A549 (cell line): ENCODE results near the gene HACL1. TPM values are rescaled to one million over a fixed set of nuclear protein-coding genes. Genes with fewer than 3 reads are reported as not detected.
A peak's percentile ranks its signal among the peaks of the same experiment; 100 is the strongest.

Experiments used
- ATAC-seq, 2 experiments: fragments of 200-7000 bp in 1 of 2; fragments of >200 bp in 1 of 2; cut with Nextera tagmentation in 1 of 2; cut with Tn5 transposase in 1 of 2; 3 replicates each; pipeline versions ENCODE4 v1.8.0 to v1.9.1; 2018 to 2020; ENCODE audit warnings: mild to moderate bottlenecking in 1 of 2, moderate library complexity in 1 of 2
- CTCF ChIA-PET: fragments of 300-600 bp; sonication (Branson Sonifier 250); formaldehyde crosslinking; extraction: SDS; loops from one replicate; lab custom pipeline; 2021; ENCODE audit warnings: antibody characterized with exemption, inconsistent platforms; lab: Yijun Ruan, JAX
- POLR2A ChIA-PET: fragments of 350-600 bp; formaldehyde crosslinking; extraction: SDS; loops from one replicate; lab custom pipeline; 2021; ENCODE audit warnings: antibody characterized with exemption, inconsistent platforms; lab: Yijun Ruan, JAX
- DNase-seq, 2 experiments: peaks; one replicate each; pipeline versions ENCODE4 v3.0.0 to v3.0.0-alpha.2; 2011 to 2016; ENCODE audit warnings: low read depth in 1 of 2, low spot score in 1 of 2
- FAIRE-seq: peaks from 2 replicates; lab custom pipeline; 2011; peaks lifted over from hg19 to GRCh38; lab: Jason Lieb, UNC
- H3K27ac ChIP-seq, 2 experiments: fragments of >200 bp; sonication (Bioruptor Twin); formaldehyde crosslinking; 3 replicates each; pipeline ENCODE4 v1.5.1; 2016 to 2017
- H3K4me1 ChIP-seq: fragments of >200 bp; sonication (Bioruptor Twin); formaldehyde crosslinking; 3 replicates; pipeline ENCODE4 v1.6.1; 2016
- H3K4me2 ChIP-seq: fragments of >200 bp; sonication (Bioruptor Twin); formaldehyde crosslinking; 3 replicates; pipeline ENCODE4 v1.6.1; 2016
- H3K4me3 ChIP-seq: fragments of >200 bp; sonication (Bioruptor Twin); formaldehyde crosslinking; 3 replicates; pipeline ENCODE4 v1.5.1; 2016
- H3K9me3 ChIP-seq: fragments of >200 bp; sonication (Bioruptor Twin); formaldehyde crosslinking; 3 replicates; pipeline ENCODE4 v1.6.1; 2016
- CBX2 ChIP-seq: fragments of 200-600 bp; sonication (generic); IDR thresholded peaks from 2 replicates; pipeline ENCODE4 v1.6.1; 2016; ENCODE audit warnings: low read depth, mild to moderate bottlenecking, borderline replicate concordance
- CBX8 ChIP-seq: fragments of 200-600 bp; sonication (generic); IDR thresholded peaks from 2 replicates; pipeline ENCODE4 v1.6.1; 2016
- CEBPB ChIP-seq, 2 experiments: fragments of >200 bp in 1 of 2; sonication (Bioruptor Twin) in 1 of 2; formaldehyde crosslinking in 1 of 2; IDR thresholded peaks; 2 replicates each; pipeline ENCODE4 v1.6.1; 2012 to 2016
- CHD2 ChIP-seq: fragments of 150-350 bp; IDR thresholded peaks from 2 replicates; pipeline ENCODE4 v1.6.1; 2014; ENCODE audit warnings: low read length; ENCODE audit not compliant: partially characterized antibody
- EP300 ChIP-seq, 2 experiments: fragments of >200 bp; sonication (Bioruptor Twin); formaldehyde crosslinking; IDR thresholded peaks; 2 replicates in 1 of 2; 3 replicates in 1 of 2; pipeline ENCODE4 v1.6.1; 2016 to 2017
- ESRRA ChIP-seq: fragments of 150-350 bp; IDR thresholded peaks from 2 replicates; pipeline ENCODE4 v1.6.1; 2014; ENCODE audit warnings: mild to moderate bottlenecking, low read length, borderline replicate concordance
- FOSB ChIP-seq: fragments of 250-450 bp; sonication (Bioruptor Pico); IDR thresholded peaks from 2 replicates; pipeline ENCODE4 v1.5.0; 2020; ENCODE audit warnings: mild to moderate bottlenecking, moderate library complexity
- FOSL2 ChIP-seq, 2 experiments: fragments of 450-650 bp in 1 of 2; fragments of >200 bp in 1 of 2; sonication (Bioruptor Twin) in 1 of 2; formaldehyde crosslinking; IDR thresholded peaks; 2 replicates each; pipeline versions ENCODE4 v1.5.0 to v1.6.1; 2016 to 2020; ENCODE audit warnings: mild to moderate bottlenecking in 1 of 2, moderate library complexity in 1 of 2
- FOXS1 ChIP-seq: fragments of 250-450 bp; sonication (Bioruptor Pico); IDR thresholded peaks from 2 replicates; pipeline ENCODE4 v1.5.0; 2020; ENCODE audit warnings: mild to moderate bottlenecking, moderate library complexity
- GATA3 ChIP-seq: IDR thresholded peaks from 2 replicates; pipeline ENCODE4 v1.6.1; 2012; ENCODE audit warnings: borderline replicate concordance
- HMGXB4 ChIP-seq: fragments of 250-450 bp; sonication (Bioruptor Pico); IDR thresholded peaks from 2 replicates; pipeline ENCODE4 v1.5.0; 2021; ENCODE audit warnings: mild to moderate bottlenecking, moderate library complexity, borderline replicate concordance
- HOXA7 ChIP-seq: fragments of 250-450 bp; sonication (Bioruptor Pico); IDR thresholded peaks from 2 replicates; pipeline ENCODE4 v1.5.0; 2020; ENCODE audit warnings: mild to moderate bottlenecking, moderate library complexity
- HOXB13 ChIP-seq: fragments of 250-450 bp; sonication (Bioruptor Pico); IDR thresholded peaks from 2 replicates; pipeline ENCODE4 v1.5.0; 2020; ENCODE audit warnings: low read depth, mild to moderate bottlenecking, moderate library complexity
- HOXB5 ChIP-seq: fragments of 250-450 bp; sonication (Bioruptor Pico); IDR thresholded peaks from 2 replicates; pipeline ENCODE4 v1.5.0; 2020; ENCODE audit warnings: mild to moderate bottlenecking, moderate library complexity
- JUNB ChIP-seq: fragments of >200 bp; sonication (Bioruptor Twin); formaldehyde crosslinking; IDR thresholded peaks from 2 replicates; pipeline ENCODE4 v1.6.1; 2016
- KDM1A ChIP-seq: fragments of 200-600 bp; sonication (generic); IDR thresholded peaks from 2 replicates; pipeline ENCODE4 v1.6.1; 2016; ENCODE audit warnings: low read depth, mild to moderate bottlenecking
- MAFK ChIP-seq: fragments of 450-650 bp; IDR thresholded peaks from 2 replicates; pipeline ENCODE4 v1.6.1; 2014; ENCODE audit not compliant: partially characterized antibody
- MAX ChIP-seq: IDR thresholded peaks from 2 replicates; pipeline ENCODE4 v1.6.1; 2012
- NPAS2 ChIP-seq: fragments of 250-450 bp; sonication (Bioruptor Pico); IDR thresholded peaks from 2 replicates; pipeline ENCODE4 v1.8.0; 2022; ENCODE audit warnings: mild to moderate bottlenecking, moderate library complexity, borderline replicate concordance
- PHF8 ChIP-seq: fragments of 200-600 bp; sonication (generic); IDR thresholded peaks from 2 replicates; pipeline ENCODE4 v1.6.1; 2016; ENCODE audit warnings: low read depth, mild to moderate bottlenecking, antibody characterized with exemption, moderate library complexity, borderline replicate concordance
- POLR2AphosphoS2 ChIP-seq: conservative IDR thresholded peaks from 2 replicates; pipeline ENCODE4 v1.6.1; 2012; ENCODE audit warnings: low read length, improper control_type of control experiment, inconsistent platforms
- RFX5 ChIP-seq: fragments of 450-650 bp; IDR thresholded peaks from 2 replicates; pipeline ENCODE4 v1.7.1; 2014; ENCODE audit warnings: antibody characterized with exemption, mild to moderate bottlenecking, moderate library complexity
- USF2 ChIP-seq: fragments of 450-650 bp; IDR thresholded peaks from 2 replicates; pipeline ENCODE4 v1.6.1; 2014; ENCODE audit warnings: antibody characterized with exemption
- ZFP36 ChIP-seq: fragments of 450-650 bp; IDR thresholded peaks from 2 replicates; pipeline ENCODE4 v1.6.1; 2014; ENCODE audit warnings: borderline replicate concordance; ENCODE audit not compliant: partially characterized antibody
- ZSCAN20 ChIP-seq: fragments of 250-450 bp; sonication (Bioruptor Pico); IDR thresholded peaks from 2 replicates; pipeline ENCODE4 v1.8.0; 2022; ENCODE audit warnings: mild to moderate bottlenecking, moderate library complexity
- WGBS: methylation state at CpG from one replicate; pipeline ENCODE4 v1.1.6; 2017; ENCODE audit errors: missing lambda C conversion rate; 5-methylcytosine and 5-hydroxymethylcytosine counted together
- polyA plus RNA-seq, 4 experiments: library from polyadenylated mRNA; depleted of rRNA in 3 of 4; stranded (reverse); fragments of >200 nt; fragmentation: RNase III in 1 of 4; extraction: RNeasy Plus Mini Kit Qiagen cat#74134 plus additional on column Dnase treatment in 1 of 4; gene quantifications; 2 replicates in 3 of 4; 3 replicates in 1 of 4; pipeline ENCODE4 v1.2.3, GENCODE V29; 2011 to 2017

Gene HACL1
- polyA plus RNA-seq, 2 of the 4 experiments (the other 2 are of a cell fraction), result 26.3 to 51.0 TPM

- ATAC-seq (peak; percentile 55 to 75), FAIRE-seq (no peak), DNase-seq (peak; percentile 58 to 70)
- Histone ChIP-seq H3K9me3 (no peaks in the 10 kb centered on the region), H3K4me2 (peak overlapping the region; percentile 92), H3K4me1 (peaks cover 61% of the 10 kb centered on the region), H3K4me3 (peak overlapping the region; percentile 28), H3K27ac (peak overlapping the region; percentile 75 to 95)
- ChIA-PET POLR2A (interaction anchor here (1.4 to 1.9 kb wide), 2 partner anchors 15 to 167 kb away, joined by 5 read pairs; partner anchors contain the start of gene ANKRD28), CTCF (interaction anchor here (0.6 to 5.8 kb wide), 33 partner anchors 10 to 617 kb away, joined by 3 to 59 read pairs (median 4); partner anchors contain the start of gene ANKRD28)
- TF ChIP-seq FOXS1 (CRISPR knock-in tag), result peak; percentile 95; the same call in 1 of the 2 replicates
- peak; percentile 56 for TF ChIP-seq MAFK
- no peak for TF ChIP-seq CBX8
- TF ChIP-seq FOSL2 (IDR thresholded peaks at IDR 0.05), result no peak
- peak; percentile 27; the same call in 1 of the 2 replicates for TF ChIP-seq FOSL2 (CRISPR knock-in tag; IDR thresholded peaks at IDR 0.05)
- TF ChIP-seq EP300 (IDR thresholded peaks at IDR 0.05), result peak in 1 of 2 experiments; percentile 20; a peak in 1 of 5 replicates
- no peak for TF ChIP-seq HMGXB4 (CRISPR knock-in tag)
- no peak for TF ChIP-seq MAX
- TF ChIP-seq GATA3, result peak; percentile 48; the same call in 1 of the 2 replicates
- no peak for TF ChIP-seq USF2
- under 1% methylated on average over 8 of the region's 8 CpGs for WGBS
These were observed 29.4 kb upstream of the HACL1 start for GRCh38 chr3:15630646-15631350.

GRCh38 chr3:15629860-15630597 lies 28.7 kb upstream of the HACL1 start:
- ChIA-PET POLR2A (interaction anchor here (1.4 to 1.9 kb wide), 2 partner anchors 16 to 168 kb away, joined by 5 read pairs; partner anchors contain the start of gene ANKRD28), CTCF (interaction anchor here (0.5 to 5.8 kb wide), 35 partner anchors 11 to 618 kb away, joined by 3 to 59 read pairs (median 4); partner anchors contain the start of gene ANKRD28)
- ATAC-seq (peak; percentile 94 to 95), DNase-seq (peak; percentile 82 to 86), FAIRE-seq (peak; percentile 65)
- Histone ChIP-seq H3K9me3 (no peaks in the 10 kb centered on the region), H3K4me2 (peak overlapping the region; percentile 92), H3K27ac (peak overlapping the region; percentile 75 to 95), H3K4me3 (peak overlapping the region; percentile 28), H3K4me1 (peaks cover 53% of the 10 kb centered on the region)
- WGBS, result 25% methylated on average over 10 of the region's 10 CpGs
- TF ChIP-seq EP300 (IDR thresholded peaks at IDR 0.05) (no peak), CEBPB (IDR thresholded peaks at IDR 0.05) (peak in 1 of 2 experiments; percentile 67; a peak in 2 of 4 replicates), RFX5 (no peak), NPAS2 (no peak), HMGXB4 (CRISPR knock-in tag) (no peak), HOXB13 (CRISPR knock-in tag) (no peak), FOSL2 (IDR thresholded peaks at IDR 0.05) (no peak), FOSL2 (CRISPR knock-in tag; IDR thresholded peaks at IDR 0.05) (no peak), ZSCAN20 (no peak), HOXB5 (no peak; the same call in 1 of the 2 replicates), FOSB (no peak), ESRRA (no peak), JUNB (no peak), USF2 (peak; percentile 46), ZFP36 (no peak), CBX2 (no peak), POLR2AphosphoS2 (no peak), KDM1A (no peak), CHD2 (no peak), PHF8 (no peak), HOXA7 (no peak)
